GM18508 (cell line): ENCODE results near the gene CLDN4.
"Not testable (repeated sequence)": the region's sequence is repeated elsewhere in the genome, so short reads cannot be mapped to it uniquely, and the experiment has no call there.

ENCODE experiments used
- ATAC-seq: cut with Tn5 transposase; IDR thresholded peaks from one replicate; pipeline ENCODE4 v1.9.1; 2021; ENCODE audit warnings: moderate number of reproducible peaks; ENCODE audit not compliant: insufficient read depth, unreplicated experiment

Gene CLDN4

GRCh38 chr7:73830681-73831583 lies at the start of gene CLDN4:
CLDN4 (plus strand) TSS chr7:73830996; CDS start chr7:73831202, 206 bp downstream.
- ATAC-seq: no peak

DNA sequence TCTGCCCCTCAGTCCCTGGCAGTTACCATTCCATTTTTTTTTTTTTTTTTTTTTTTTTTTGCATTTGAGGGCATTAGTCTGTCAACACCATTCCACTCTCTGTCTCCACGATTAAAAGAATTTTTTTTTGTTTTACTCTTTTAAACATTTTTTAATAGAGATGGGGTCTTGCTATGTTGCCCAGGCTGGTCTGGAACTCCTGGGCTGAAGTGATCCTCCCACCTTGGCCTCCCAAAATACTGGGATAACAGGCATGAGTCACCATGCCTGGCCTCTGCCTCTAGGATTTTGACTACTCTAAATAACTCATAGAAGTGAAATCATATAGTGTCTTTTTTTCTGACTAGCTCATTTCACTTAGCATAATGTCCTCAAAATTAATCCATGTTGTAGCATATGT lies 44.2 kb upstream of the CLDN4 start:
- no peak for ATAC-seq

DNA sequence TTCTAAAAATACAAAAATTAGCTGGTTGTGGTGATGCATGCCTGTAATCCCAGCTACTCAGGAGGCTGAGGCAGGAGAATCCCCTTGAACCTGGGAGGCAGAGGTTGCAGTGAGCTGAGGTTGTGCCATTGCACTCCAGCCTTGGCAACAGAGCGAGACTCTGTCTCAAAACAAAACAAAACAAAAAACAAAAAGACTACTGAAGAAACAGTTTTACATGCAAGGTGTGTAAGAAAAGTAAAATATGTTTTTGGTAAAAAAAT lies 43.1 kb upstream of the CLDN4 start:
- not testable (repeated sequence) for ATAC-seq

DNA sequence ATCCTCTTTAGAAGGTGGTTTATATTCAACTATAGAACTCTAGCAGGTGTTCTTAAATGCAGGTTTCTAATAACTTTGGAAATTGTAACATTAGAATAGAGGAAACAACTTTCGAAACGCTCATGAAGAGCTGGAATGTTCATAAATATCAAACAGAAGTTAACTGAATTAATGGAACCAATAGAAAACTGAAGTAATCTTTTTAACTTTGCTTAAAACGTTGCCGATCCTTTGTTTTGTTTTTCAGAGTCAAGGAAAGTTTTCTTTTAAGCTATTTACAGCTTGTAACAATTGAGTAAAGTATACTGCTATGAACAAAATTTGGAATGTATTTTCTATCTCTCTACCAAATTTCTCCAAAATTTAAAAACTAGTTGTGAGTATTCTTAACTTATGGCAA lies 41.7 kb upstream of the CLDN4 start:
- ATAC-seq: no peak

DNA sequence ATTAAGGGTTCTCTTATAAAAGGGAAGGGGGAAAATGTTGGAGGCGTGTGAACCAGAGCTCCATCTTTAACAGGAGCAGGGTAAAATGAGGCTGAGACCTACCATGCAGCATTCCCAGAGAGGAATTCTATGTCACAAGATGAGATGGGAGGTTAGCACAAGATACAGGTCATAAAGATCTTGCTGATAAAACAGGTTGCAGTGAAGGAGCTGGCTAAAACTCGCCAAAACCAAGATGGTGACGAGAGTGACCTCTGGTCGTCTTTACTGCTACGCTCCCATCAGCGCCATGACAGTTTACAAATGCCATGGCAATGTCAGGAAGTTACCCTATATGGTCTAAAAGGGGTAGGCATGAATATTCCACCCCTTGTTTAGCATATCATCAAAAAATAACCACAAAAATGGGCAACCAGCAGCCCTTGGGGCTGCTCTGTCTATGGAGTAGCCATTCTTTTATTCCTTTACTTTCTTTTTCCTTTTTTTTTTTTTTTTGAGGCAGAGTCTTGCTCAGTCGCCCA lies 39.6 kb upstream of the CLDN4 start:
- not testable (repeated sequence) for ATAC-seq

DNA sequence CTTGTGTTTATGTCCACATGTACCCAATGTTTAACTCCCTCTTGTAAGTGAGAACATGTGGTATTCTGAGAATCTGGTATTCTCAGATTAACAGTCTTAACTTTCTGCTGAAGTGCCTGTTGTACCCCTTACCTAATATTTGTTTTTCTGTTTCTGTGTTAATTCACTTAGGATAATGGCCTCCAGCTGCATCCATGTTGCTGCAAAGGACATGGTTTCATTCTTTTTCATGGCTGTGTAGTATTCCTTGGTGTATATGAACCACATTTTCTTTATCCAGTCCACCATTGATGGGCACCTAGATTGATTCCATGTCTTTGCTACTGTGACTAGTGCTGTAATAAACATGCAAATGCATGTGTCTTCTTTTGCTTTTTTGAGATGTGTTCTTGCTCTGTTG lies 35.6 kb upstream of the CLDN4 start:
- ATAC-seq: not testable (repeated sequence)

- not testable (repeated sequence) for ATAC-seq
Measured at GRCh38 chr7:73796656-73797055, 34.1 kb upstream of the CLDN4 start.

DNA sequence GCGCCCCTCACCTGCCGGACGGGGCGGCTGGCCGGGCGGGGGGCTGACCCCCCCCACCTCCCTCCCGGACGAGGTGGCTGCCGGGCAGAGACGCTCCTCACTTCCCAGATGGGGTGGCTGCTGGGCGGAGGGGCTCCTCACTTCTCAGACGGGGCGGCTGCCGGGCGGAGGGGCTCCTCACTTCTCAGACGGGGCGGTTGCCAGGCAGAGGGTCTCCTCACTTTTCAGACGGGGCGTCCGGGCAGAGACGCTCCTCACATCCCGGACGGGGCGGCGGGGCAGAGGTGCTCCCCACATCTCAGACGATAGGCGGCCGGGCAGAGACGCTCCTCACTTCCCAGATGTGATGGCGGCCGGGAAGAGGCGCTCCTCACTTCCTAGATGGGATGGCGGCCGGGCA lies 33.6 kb upstream of the CLDN4 start:
- not testable (repeated sequence) for ATAC-seq

GRCh38 chr7:73799282-73800141 lies 31.3 kb upstream of the CLDN4 start:
- ATAC-seq: no peak

DNA sequence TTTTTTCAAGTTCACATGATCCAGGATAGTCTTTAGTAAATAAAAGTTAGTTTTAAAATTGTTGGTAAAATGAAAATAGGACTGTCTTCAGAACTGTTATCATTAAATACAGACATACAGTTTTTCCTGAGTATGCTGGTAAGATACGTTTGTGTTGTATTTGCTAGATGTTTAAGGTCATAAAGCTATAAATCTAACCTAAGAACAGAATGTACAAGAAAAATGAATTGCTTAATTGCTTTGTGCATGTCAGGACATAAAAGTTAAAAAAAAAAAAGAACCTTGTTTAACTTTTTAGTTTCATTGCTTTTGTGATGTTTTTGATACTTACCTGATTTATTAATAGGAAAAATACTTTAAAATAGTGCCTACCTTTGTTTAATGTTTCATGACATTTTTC lies 29.2 kb upstream of the CLDN4 start:
- ATAC-seq: no peak

DNA sequence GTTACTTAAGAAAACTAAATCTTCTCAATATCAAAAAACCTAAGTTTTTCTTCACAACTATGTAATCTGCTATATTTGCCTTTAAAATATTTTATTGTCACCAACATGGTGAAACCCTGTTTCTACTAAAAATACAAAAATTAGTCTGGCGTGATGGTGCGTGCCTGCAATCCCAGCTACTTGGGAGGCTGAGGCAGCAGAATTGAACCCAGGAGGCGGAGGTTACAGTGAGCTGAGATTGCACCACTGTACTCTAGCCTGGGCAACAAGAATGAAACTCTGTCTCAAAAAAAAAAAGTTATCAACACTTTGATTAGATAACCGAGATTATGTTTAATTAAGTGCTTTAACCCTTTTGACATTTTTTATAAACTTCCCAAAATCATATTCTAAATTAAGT lies 28.3 kb upstream of the CLDN4 start:
- no peak for ATAC-seq

GRCh38 chr7:73809467-73809951 lies 21.3 kb upstream of the CLDN4 start:
- ATAC-seq: no peak

DNA sequence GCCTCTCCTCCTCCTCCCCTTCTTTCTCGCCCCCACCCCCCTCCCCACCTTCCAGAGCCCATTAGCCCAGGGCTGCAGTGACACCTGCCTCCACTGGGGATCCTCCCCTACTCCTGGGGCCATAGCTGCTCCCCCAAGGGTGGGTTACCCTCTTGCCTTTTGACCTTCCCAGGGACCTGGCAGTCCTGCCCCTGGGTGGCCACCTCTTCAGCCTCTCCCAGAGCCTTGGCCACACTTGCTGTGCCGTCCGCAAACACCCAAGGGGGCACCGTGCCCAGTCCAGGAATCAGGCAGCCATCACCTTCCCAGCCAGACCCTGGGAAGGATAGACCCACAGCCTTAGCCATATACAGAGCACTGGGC lies 19.8 kb upstream of the CLDN4 start:
- no peak for ATAC-seq

GRCh38 chr7:73811760-73812168 lies 19.0 kb upstream of the CLDN4 start:
- ATAC-seq: no peak

DNA sequence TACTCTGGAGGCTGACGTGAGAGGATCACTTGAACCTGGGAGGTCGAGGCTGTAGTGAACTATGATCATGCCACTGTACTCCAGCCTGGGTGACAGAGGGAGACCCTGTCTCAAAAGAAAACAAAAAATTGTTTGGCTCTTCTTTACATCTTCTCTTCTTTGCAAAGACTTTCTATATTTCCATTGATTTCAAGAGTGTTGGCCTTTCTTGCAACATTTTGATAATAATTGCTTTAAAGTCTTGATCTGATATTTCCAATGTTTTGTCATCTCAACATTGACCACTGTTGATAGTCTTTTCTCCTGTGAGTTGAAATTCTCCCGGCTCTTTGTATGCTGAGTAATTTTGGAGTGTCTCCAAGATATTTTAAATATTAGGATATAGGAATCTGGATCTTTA lies 17.8 kb upstream of the CLDN4 start:
- ATAC-seq: no peak

DNA sequence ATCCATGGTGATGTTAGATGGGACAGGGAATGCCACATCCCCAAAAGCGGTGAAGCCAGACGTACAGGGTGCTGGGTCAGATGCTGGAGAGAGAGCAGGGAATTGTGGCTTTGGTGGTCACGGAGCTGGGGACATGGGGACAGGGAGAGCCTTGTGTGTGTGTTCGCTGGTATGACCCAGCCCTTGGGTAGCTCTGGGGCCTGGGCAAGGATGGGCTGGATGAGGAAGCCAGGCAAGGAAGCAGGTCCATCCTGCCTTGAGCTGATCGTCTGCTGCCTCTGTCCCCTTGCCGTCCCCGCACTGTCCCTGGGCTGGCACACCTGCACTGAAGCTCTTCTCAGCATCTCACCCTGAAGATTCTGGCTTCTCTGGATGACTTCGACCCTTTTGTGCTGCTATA lies 15.4 kb upstream of the CLDN4 start:
- no peak for ATAC-seq

GRCh38 chr7:73817121-73817520 lies 13.7 kb upstream of the CLDN4 start:
- ATAC-seq: no peak

- no peak for ATAC-seq
Measured at GRCh38 chr7:73820013-73820412, 10.8 kb upstream of the CLDN4 start.

DNA sequence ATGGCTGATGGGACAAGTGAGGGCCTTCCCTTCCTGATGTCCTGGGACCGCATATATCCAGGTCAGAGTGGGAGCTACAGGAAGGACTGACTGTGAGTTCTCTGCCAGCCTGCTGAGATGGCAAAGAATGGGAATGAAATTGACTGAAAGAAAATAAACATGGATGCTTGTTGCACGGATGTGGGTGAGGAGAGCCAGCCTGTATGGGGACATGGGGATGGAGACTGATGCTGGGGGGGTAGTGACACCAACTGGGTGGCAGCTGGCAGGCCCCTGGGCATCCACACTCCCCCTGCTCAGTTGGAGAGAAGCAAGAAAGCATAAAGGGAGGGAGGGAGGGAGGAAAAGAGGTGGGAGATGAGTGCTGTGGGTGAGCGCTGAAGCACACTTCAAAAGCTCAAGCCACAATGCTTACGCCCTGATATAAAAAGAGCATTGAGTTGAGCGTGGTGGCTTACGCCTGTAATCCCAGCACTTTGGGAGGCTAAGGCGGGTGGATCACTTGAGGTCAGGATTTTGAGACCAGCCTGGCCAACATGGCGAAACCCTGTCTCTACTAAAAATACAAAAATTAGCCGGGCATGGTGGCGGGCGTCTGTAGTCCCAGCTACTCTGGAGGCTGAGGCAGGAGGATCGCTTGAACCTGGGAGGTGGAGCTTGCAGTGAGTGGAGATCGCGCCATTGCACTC lies 9.1 kb upstream of the CLDN4 start:
- ATAC-seq: not testable (repeated sequence)

DNA sequence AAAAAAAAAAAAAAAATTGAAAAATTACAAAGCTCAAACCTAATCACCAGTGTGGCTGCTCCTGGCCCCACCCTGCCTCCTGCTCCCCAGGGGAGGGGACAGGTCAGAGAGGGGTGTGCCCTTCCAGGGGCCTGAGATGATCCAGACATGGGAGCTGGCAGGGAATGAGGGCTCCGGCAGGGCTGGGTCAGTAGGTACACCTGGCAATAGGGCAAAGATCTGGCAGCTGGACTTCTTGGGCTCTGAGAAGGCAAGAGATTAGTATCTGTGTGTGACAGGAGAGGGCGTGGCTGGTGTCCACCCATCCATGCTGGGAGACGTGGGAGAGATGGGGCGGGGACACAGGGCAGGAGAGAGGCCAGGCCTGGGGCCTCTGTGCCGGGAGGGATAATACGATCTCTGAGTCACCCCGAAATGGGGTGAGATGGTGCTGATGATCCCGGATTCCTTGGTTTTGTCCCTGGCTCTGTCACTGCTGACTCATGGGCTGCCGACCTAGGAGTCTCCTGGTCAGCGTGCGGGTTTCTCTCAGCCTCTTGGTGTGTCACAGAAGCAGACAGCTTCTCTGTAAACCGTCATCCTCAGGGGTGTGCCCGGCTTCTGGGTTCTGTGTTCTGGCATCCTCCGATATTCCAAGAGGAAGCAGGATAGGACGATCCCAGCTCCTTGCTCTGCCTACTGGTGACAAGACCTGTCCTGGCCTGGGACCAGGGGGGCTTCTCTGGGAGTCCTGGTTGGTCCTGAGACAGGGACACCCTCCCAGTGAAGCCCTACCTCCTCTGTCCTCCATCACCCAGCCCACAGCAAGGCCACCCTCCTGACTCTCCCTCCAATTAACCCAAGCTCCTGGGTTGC lies 8.2 kb upstream of the CLDN4 start:
- no peak for ATAC-seq
